Cerebellar cortex (tissue), 1 donor: ENCODE results near the gene CALML5.

Experiments
- DNase-seq: peaks from one replicate; pipeline ENCODE4 v3.0.0-alpha.2; 2015; ENCODE audit warnings: low spot score

The CALML5 gene

GRCh38 chr10:5462841-5463293 lies 36.5 kb downstream of the CALML5 start:
- no peak for DNase-seq

GRCh38 chr10:5461914-5462840 lies 37.2 kb downstream of the CALML5 start:
- DNase-seq: no peak

GRCh38 chr10:5461203-5461588 lies 38.2 kb downstream of the CALML5 start:
- DNase-seq: no peak

GRCh38 chr10:5460468-5461202 lies 38.7 kb downstream of the CALML5 start:
- DNase-seq: no peak

GRCh38 chr10:5458949-5459747 lies 40.2 kb downstream of the CALML5 start:
- no peak for DNase-seq

- DNase-seq: no peak
Measured at GRCh38 chr10:5458425-5458824, 40.9 kb downstream of the CALML5 start.

DNA sequence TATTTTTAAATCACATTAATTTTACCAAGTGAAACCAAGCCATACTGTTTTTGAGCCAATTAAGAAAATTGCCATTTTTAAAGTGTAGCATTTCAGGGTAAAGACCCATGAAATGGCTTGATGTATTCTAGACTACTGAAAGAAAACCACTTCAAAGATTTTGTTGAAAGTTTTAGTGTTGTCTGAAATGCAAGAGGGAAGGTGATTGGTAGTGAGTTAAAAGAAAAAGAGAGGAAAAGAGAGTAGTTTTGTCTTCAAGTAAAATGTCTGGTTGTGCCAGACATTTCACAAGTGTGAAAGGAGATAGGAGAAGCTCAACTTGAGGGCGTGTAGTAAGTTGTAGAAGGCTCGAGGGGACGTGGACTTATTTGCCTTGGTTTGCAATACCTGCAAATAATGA lies 41.6 kb downstream of the CALML5 start:
- DNase-seq: no peak

DNA sequence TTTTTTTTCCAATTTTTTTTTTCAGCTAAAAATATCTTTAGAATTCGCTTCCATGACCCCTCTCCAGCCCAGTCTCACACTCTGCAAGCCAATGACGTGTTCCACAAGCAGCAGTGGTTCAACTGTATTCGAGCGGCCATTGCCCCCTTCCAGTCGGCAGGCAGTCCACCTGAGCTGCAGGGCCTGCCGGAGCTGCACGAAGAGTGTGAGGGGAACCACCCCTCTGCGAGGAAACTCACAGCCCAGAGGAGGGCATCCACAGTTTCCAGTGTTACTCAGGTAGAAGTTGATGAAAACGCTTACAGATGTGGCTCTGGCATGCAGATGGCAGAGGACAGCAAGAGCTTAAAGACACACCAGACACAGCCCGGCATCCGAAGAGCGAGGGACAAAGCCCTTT lies 42.8 kb downstream of the CALML5 start:
- no peak for DNase-seq

- DNase-seq: no peak
Measured at GRCh38 chr10:5453749-5454489, 45.5 kb downstream of the CALML5 start.

DNA sequence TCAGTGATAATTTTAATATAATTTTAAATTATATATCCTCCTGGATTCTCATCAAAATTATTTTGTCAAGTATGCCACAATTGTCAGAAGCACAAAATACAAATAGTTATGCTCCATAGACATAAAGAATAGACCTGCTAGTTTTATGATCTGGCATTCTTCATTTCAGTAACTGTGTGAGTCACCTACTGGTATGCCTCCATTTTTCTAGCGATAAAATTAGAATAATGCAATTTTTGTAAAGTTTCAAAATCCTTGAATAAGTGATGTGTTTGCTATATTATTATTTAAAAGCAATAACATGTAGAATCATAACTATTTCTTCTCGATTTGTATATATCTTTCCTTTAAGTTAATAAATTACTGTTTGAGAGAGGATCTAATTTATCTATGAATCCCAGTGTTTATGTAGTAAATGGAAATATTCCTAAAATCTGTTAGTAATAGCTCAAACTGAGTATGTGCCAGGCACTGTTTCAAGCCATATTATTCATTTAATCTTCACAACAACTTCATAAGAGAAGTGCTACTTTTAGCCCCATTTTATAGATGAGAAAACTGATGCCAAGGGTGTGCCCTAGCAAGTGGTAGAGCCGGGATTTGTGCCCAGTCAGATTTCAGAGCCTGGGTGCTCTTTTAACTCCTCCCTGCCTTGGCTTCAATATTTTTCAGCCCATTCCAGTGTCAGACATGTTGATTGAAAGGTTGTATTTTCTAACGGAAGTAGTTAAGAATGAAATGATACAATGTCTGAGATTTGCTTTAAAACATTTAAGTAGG lies 48.6 kb downstream of the CALML5 start:
- no peak for DNase-seq

DNA sequence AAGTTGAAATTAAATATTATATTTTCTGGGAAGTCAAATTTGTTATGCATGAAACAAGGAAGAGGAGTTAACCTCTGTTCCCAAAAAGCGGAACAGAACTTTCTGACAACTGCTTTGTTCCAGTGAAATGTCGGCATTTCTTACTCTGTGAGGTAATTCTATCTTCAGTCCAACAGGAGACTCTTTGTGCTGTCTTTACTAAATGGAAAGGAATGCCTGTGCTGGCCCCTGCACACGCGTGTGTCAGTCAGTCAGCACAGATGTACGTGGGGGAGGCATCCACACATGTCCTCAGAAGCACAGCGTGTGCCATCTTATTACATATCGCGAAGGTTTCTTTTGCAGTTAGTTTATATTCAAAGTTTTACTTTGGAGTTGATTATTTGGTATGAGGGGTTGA lies 49.5 kb downstream of the CALML5 start:
- no peak for DNase-seq

- DNase-seq: no peak
Measured at GRCh38 chr10:5449227-5449626, 50.1 kb downstream of the CALML5 start.
